Activated gamma-delta T cell (primary cell): ENCODE data around the gene SREBF1.

Source experiments
- DNase-seq: peaks from one replicate; lab custom pipeline; 2025; lab: John Stamatoyannopoulos, UW

The SREBF1 gene

GRCh38 chr17:17795946-17796786 lies 40.6 kb downstream of the SREBF1 start:
- DNase-seq = no peak

DNA sequence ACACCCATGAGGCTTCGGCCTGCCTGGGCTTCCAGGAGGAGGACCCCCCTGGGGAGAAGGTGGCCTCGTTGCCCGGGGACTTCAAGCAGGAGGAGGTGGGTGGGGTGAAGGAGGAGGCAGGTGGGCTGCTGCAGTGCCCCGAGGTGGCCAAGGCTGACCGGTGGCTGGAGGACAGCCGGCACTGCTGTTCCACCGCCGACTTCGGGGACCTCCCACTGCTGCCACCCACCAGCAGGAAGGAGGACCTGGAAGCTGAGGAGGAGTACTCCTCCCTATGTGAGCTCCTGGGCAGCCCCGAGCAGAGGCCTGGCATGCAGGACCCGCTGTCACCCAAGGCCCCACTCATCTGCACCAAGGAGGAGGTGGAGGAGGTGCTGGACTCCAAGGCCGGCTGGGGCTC lies 41.5 kb downstream of the SREBF1 start:
- DNase-seq = no peak

DNA sequence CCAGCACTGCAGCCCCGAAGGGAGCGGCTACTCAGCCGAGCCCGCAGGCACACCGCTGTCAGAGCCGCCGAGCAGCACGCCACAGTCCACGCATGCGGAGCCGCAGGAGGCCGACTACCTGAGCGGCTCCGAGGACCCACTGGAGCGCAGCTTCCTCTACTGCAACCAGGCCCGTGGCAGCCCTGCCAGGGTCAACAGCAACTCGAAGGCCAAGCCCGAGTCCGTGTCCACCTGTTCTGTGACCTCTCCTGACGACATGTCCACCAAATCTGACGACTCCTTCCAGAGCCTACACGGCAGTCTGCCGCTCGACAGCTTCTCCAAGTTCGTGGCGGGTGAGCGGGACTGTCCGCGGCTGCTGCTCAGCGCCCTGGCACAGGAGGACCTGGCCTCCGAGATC lies 42.4 kb downstream of the SREBF1 start:
- no peak for DNase-seq

GRCh38 chr17:17793378-17794214 lies 43.2 kb downstream of the SREBF1 start:
- DNase-seq = no peak

- DNase-seq = peak; percentile 53
Observed at GRCh38 chr17:17792551-17793377, 44.0 kb downstream of the SREBF1 start.

GRCh38 chr17:17792037-17792550 lies 44.7 kb downstream of the SREBF1 start:
- DNase-seq = no peak

GRCh38 chr17:17790637-17791464 lies 45.9 kb downstream of the SREBF1 start:
- DNase-seq = no peak

DNA sequence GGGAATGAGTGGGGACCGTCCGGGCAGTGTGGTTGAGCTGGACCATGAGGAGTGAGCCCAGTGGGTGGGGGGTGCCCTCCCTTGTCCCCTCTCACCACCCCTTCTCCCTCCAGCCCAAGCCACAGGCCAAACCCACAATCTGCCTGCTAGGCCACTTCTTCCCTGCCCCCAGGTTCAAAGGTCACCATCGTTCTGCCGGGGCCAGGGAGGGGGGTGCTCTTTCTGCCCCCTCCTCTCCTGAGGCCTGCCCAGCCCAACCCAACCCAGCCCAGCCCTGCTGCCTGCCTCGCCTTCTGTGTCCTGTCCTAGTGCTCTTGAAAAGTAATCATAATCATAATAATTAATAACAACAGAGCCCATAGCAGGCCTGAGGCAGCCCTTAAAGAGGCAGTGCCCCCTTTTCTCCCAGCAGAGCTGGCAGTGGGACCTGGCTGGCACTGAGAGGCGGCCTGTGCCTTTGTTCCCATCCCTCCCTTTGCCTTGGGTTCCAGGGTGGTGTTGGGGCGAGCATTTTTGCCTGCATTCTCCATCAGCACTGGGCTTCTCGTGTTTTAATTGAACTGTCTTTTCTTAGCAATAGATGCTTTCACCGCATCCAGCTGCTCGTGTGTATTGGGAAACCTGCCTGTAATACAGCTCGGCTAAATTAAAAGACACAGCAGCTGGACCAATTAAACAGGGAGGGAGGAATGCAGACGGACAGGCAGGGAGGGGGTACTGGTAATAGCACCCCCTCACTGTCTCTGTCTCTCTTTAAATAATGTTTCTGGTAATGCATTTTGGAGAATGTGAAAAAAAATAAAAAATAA lies 46.8 kb downstream of the SREBF1 start:
- DNase-seq = no peak

DNA sequence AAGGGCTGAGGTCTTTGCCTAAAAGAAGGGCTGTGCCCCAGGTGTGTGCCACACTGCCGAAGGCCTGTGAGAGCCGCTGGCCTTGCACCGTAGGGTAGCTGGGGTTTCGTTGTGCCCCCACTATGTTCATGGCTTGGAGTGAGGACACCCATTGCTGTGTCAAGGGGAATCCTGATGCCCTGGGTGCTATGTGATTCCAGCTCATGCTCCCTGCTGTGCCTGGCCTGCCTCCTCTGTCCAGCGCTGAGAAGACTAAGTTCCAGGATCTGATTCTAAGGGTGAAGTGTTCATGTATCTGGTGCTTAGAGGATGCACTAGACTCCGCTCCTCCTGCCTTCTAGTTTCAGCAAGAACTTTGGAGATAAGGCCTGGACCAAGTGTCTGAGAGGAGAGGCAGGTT lies 47.4 kb downstream of the SREBF1 start:
- no peak for DNase-seq

- DNase-seq = no peak
Observed at GRCh38 chr17:17788967-17789366, 47.8 kb downstream of the SREBF1 start.

- DNase-seq = no peak
Observed at GRCh38 chr17:17787568-17787967, 49.2 kb downstream of the SREBF1 start.

GRCh38 chr17:17786998-17787397 lies 49.8 kb downstream of the SREBF1 start:
- DNase-seq = no peak

DNA sequence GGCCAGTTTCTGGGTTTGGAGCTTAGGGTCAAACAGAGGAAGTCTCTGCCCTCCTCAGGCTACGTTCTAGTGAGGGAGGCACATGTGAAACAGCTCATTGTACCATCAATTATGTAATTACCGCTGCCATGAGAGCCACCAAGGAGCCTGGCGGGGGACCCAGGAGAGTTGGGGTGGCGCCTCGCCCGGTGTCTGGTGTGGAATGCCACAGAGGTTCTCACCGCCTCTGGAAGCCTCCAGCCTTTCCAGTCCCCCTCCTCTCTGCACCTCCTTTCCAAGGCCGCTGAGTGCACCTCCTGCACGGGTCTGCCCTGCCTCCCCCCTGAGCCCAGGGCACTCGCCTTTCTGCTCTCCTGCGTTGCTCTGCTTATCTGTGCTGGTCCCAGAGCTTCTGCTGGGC lies 51.4 kb downstream of the SREBF1 start:
- no peak for DNase-seq

GRCh38 chr17:17784657-17785267 lies 52.0 kb downstream of the SREBF1 start:
- no peak for DNase-seq

DNA sequence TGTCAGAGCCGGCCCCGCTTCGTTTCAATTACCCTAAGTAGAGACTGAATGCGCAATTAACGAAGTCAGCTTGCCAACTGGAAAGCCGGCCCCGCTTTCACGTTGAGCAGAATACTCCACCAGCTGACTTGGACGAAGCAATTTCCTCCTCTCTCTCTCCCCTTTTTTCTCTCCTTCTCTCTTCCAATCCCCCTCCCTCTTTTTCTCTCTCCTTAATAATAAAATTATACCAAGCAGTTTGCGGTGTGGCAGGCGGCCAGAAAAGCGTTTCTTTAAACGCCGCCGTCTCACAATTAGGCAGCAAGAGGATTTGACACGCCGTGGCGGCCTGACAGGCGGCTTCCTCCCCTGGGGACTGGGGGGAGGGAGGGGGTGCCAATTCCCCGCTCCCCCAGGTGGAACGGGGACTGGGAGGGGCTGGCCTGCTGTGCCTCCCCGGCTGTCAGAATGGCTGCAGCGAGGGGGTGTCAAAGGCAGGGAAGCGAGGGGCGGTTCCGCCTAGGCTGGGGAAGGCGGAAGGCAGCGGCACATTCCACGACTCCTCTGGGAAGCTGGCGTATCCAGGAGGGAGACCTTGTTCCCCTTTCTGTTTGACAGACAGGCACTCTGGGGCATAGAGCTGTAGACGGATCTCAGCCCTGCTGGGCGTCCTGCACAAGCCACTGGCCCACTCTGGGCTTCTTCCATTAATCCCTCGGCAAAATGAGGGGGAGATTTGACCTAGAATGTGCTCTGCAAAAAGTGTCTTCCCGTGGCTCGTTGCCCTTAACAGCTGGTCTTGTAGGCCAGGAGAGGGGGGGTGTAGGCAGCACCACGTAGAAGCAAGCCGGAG lies 52.7 kb downstream of the SREBF1 start:
- DNase-seq = no peak

DNA sequence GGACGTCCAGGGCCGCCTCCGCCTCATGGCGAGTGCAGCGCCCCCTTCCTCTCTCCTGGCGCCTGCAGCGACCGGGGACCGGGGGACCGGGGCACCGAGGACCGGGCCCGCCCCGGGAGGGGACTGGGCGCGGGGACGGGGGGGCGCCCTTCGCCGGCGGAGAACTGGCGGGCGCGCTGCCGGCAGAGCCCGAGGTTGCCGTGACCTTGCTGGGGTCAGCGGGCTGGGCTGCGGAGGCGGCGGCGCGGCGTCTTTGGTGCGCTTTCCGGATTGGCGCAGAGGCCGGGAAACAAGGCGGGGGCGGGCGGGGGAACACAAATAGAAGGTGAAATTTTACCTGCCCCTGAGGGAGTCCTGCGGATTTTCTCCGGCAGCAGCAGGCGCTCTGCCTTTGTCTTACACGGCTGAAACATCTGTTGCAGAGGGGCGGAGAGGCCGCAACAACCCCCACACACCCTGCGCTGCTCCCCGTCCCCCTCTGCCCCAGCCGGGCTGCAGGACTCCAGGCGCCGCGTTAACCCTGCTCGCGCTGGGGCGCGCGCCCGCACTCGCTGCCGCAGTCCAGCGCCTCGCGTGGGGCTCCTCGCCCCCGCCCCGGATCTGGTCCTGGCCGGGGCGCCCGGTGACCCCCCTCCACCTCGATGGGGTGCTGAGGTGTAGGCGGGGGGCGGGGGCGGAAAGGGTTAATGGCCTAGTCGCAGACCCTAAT lies 53.5 kb downstream of the SREBF1 start:
- DNase-seq = peak; percentile 41

GRCh38 chr17:17782523-17783115 lies 54.2 kb downstream of the SREBF1 start:
- DNase-seq = no peak
